ENCODE results near the gene SLC12A5. TPM values are rescaled to one million over a fixed set of nuclear protein-coding genes. Genes with fewer than 3 reads are reported as not detected.

Gene SLC12A5
- total RNA-seq, 1 experiment from 2014 or later = 20.9 TPM

DNA sequence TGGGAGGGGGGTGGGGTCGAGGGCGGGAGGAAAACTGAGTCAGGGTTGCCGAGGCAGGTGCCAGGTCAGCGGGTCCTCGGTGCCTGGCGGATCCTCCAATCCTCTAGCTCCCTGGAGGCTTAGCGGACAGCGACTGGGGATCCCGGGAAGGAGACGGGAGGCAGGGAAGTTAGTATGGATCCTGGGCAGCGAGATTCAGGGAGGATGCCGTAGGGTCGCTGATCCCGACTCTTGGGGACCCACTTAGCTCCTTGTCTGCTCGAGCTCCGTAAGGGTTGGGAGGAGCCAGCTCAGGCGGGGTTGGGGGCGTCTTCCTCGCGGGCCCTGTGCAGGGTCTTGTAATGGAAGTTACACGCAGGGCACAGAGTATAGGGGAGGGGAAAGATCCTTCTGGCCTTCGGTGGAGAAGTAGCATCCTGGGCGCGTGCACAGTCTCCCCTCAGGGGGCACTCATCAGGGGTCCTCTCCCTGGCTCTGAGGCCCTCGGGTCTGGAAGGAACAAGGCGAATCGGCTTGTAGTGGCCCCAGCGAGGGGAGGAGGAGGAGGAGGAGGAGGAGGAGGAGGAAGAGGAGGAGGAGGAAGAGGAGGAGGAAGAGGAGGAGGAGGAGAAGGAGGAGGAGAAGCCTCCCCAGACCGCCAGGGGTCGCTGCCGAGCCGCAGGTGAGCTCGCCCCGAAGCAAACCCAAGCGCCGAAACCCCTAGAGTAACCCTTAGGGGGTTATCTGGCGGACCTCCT lies 6.4 kb upstream of the SLC12A5 start:
- no TSS peak for BruUV-seq (replicated peaks)
- H3K4me1 ChIP-seq (ENCODE audit: insufficient read depth, low read length, poor library complexity, severe bottlenecking) = peaks cover 13% of the 10 kb centered on the region
- no peak for TF ChIP-seq EZH2 (IDR thresholded peaks at IDR 0.05; ENCODE audit: borderline replicate concordance, low read depth, low read length, poor library complexity, severe bottlenecking)
- peak; percentile 81 for TF ChIP-seq CTCF (conservative IDR thresholded peaks at IDR 0.05; ENCODE audit: low read depth, low read length)
- peak; percentile 65 for DNase-seq (ENCODE audit: low spot score)
- ChIA-PET POLR2A (ENCODE audit: low non-redundant PET) (interaction anchor here (0.6 kb wide), 1 partner anchor 1134 kb away, joined by 4 read pairs; no protein-coding TSS in a partner anchor), CTCF (interaction anchor here (0.6 to 1.6 kb wide), 11 partner anchors 8 to 501 kb away, joined by 3 to 7 read pairs (median 4); partner anchors contain the start of gene ELMO2)
- no peaks in the 10 kb centered on the region for H3K36me3 ChIP-seq (ENCODE audit: insufficient read depth, low read length, poor library complexity, severe bottlenecking)
- no peaks in the 10 kb centered on the region for H3K27me3 ChIP-seq (replicated peaks; ENCODE audit: insufficient read depth, low read depth, low read length, poor library complexity)
- no peak overlapping the region for H3K27ac ChIP-seq (ENCODE audit: low read depth, low read length, poor library complexity, severe bottlenecking)
- no peaks in the 10 kb centered on the region for H3K9me3 ChIP-seq (ENCODE audit: low read depth, low read length, poor library complexity, severe bottlenecking)
- peak overlapping the region; percentile 92 for H3K4me3 ChIP-seq (ENCODE audit: low read depth, low read length, poor library complexity, severe bottlenecking)
- intact Hi-C loops (cut with micrococcal nuclease; ENCODE audit: unreplicated experiment) = loop anchor here (2.0 to 5.0 kb wide), 2 partner anchors 65 to 152 kb away; partner anchors contain the start of gene NCOA5

DNA sequence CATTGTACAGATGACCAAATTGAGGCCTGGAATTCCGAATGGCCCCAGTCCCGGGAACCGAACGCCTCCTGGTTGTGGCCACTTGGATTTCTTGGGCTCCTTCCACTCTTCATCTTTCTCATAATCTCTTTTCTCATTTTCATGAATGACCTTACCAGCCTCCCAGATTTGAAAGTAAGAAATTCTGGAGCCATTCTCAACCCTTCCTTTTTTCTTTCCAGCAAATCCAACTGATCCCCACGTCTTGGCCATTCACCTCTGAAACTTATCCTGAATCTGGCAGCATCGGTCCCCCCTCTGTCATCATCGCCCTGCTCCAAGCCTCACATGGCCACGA lies 5.9 kb upstream of the SLC12A5 start:
- intact Hi-C loops (cut with micrococcal nuclease; ENCODE audit: unreplicated experiment) = loop anchor here (2.0 to 5.0 kb wide), 2 partner anchors 64 to 152 kb away; partner anchors contain the start of gene NCOA5
- TF ChIP-seq EZH2 (IDR thresholded peaks at IDR 0.05; ENCODE audit: borderline replicate concordance, low read depth, low read length, poor library complexity, severe bottlenecking) (no peak), CTCF (conservative IDR thresholded peaks at IDR 0.05; ENCODE audit: low read depth, low read length) (no peak)
- POLR2A ChIA-PET (ENCODE audit: low non-redundant PET) = no interaction called here

GRCh38 chr20:46023999-46024398 lies 5.0 kb upstream of the SLC12A5 start:
- Histone ChIP-seq H3K4me1 (ENCODE audit: insufficient read depth, low read length, poor library complexity, severe bottlenecking) (peaks cover 13% of the 10 kb centered on the region), H3K36me3 (ENCODE audit: insufficient read depth, low read length, poor library complexity, severe bottlenecking) (no peaks in the 10 kb centered on the region), H3K27ac (ENCODE audit: low read depth, low read length, poor library complexity, severe bottlenecking) (no peak overlapping the region), H3K4me3 (ENCODE audit: low read depth, low read length, poor library complexity, severe bottlenecking) (no peak overlapping the region), H3K9me3 (ENCODE audit: low read depth, low read length, poor library complexity, severe bottlenecking) (no peaks in the 10 kb centered on the region), H3K27me3 (replicated peaks; ENCODE audit: insufficient read depth, low read depth, low read length, poor library complexity) (peaks cover 13% of the 10 kb centered on the region)
- intact Hi-C loops (cut with micrococcal nuclease; ENCODE audit: unreplicated experiment) = loop anchor here (2.0 to 5.0 kb wide), 2 partner anchors 63 to 151 kb away; partner anchors contain the start of gene NCOA5
- CTCF ChIA-PET = no interaction called here
- DNase-seq (ENCODE audit: low spot score) = no peak
- POLR2A ChIA-PET (ENCODE audit: low non-redundant PET) = no interaction called here
- no TSS peak for BruUV-seq (replicated peaks)
- TF ChIP-seq CTCF (conservative IDR thresholded peaks at IDR 0.05; ENCODE audit: low read depth, low read length) (no peak), EZH2 (IDR thresholded peaks at IDR 0.05; ENCODE audit: borderline replicate concordance, low read depth, low read length, poor library complexity, severe bottlenecking) (no peak)

More for the DNA sequence above, 5.9 kb upstream of the SLC12A5 start:
- no peaks in the 10 kb centered on the region for H3K9me3 ChIP-seq (ENCODE audit: low read depth, low read length, poor library complexity, severe bottlenecking)
- BruUV-seq (replicated peaks) = no TSS peak
- DNase-seq (ENCODE audit: low spot score) = no peak
- CTCF ChIA-PET = interaction anchor here (0.6 to 1.6 kb wide), 10 partner anchors 9 to 501 kb away, joined by 3 to 7 read pairs (median 4); partner anchors contain the start of gene ELMO2
- peaks cover 5% of the 10 kb centered on the region for H3K27me3 ChIP-seq (replicated peaks; ENCODE audit: insufficient read depth, low read depth, low read length, poor library complexity)
- no peak overlapping the region for H3K27ac ChIP-seq (ENCODE audit: low read depth, low read length, poor library complexity, severe bottlenecking)
- H3K36me3 ChIP-seq (ENCODE audit: insufficient read depth, low read length, poor library complexity, severe bottlenecking) = no peaks in the 10 kb centered on the region
- H3K4me1 ChIP-seq (ENCODE audit: insufficient read depth, low read length, poor library complexity, severe bottlenecking) = peaks cover 13% of the 10 kb centered on the region
- no peak overlapping the region for H3K4me3 ChIP-seq (ENCODE audit: low read depth, low read length, poor library complexity, severe bottlenecking)
